Esophagus muscularis mucosa (tissue), 4 donors: Measurements from ENCODE around the gene CEP41.

Experiments
- CTCF ChIP-seq, 3 experiments: fragments of 200-600 bp in 2 of 3; fragments of 450-650 bp in 1 of 3; sonication (generic) in 2 of 3; IDR thresholded peaks; one replicate each; pipeline ENCODE4 v1.5.1; 2017 to 2019; ENCODE audit warnings: antibody characterized with exemption in 3 of 3, mild to moderate bottlenecking in 2 of 3, moderate library complexity in 1 of 3
- EP300 ChIP-seq: sonication (generic); formaldehyde crosslinking; IDR thresholded peaks from one replicate; pipeline ENCODE4 v1.6.1; 2017; ENCODE audit warnings: antibody characterized with exemption
- POLR2A ChIP-seq: fragments of 450-650 bp; IDR thresholded peaks from one replicate; pipeline ENCODE4 v1.6.1; 2017; ENCODE audit warnings: antibody characterized with exemption, moderate library complexity, mild to moderate bottlenecking, low read depth
- POLR2AphosphoS5 ChIP-seq, 2 donors: sonication (generic); formaldehyde crosslinking; IDR thresholded peaks; one replicate each; pipeline ENCODE4 v1.6.1; 2017; ENCODE audit warnings: antibody characterized with exemption in 2 of 2

DNA sequence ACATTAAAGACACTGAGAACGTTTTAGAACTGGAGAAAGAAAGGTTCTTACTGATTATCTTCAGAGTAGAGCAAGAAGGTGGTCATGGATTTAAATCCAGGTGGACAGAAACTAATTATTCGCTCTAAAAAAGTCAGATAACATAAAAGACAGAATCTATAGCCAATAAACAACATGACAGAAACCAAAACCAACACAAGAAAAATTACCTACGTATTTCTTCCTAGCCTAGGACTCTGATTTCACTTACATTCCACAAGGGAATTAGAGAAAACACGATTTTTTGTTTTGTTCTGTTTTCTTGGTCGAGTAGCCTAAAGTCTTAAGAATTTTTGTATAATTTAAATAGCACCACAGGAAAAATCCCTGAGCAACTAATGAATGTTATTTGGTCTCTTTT is 45.4 kb downstream of the CEP41 start:
- no peak for TF ChIP-seq POLR2A
- TF ChIP-seq POLR2AphosphoS5 (IDR thresholded peaks at IDR 0.05), result no peak
- no peak for TF ChIP-seq CTCF (IDR thresholded peaks at IDR 0.05)
- TF ChIP-seq EP300, result no peak
